OCI-LY7 (cell line): Measurements from ENCODE around the gene RRM2.

Source experiments
- EZH2phosphoT487 ChIP-seq: fragments of 200-600 bp; sonication (generic); IDR thresholded peaks from 2 replicates; pipeline ENCODE4 v1.6.1; 2018; ENCODE audit warnings: low read depth, borderline replicate concordance, mild to moderate bottlenecking, mixed run types, antibody characterized with exemption, low read length, moderate library complexity, mixed read lengths
- TF ChIP-seq, protein P1 (sequence below): fragments of 200-600 bp; sonication (generic); conservative IDR thresholded peaks from 2 replicates; pipeline ENCODE4 v1.5.1; 2014; ENCODE audit warnings: mild to moderate bottlenecking, antibody characterized with exemption, low read length, moderate library complexity, mixed read lengths

DNA sequence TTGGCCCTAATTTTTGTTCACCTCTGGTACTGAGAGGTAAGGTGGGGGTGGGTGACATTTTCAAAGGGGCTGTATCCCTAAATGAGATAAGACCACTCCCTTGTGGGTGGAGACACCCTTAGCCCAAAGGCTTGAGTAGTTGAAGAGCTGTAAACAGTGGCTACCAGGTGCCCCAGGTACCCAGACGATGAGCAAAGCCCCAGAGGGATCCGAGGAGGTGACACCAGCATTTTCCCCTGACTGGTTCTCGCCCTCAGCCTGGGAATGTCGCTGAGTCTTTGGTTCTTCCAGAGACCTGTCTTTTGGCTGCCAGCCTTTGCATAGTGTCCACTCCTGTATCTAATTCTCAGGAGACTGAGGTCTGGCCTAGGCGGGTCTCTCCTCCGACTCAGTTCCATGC is 36.5 kb downstream of the RRM2 start:
- TF ChIP-seq, protein P1, sequence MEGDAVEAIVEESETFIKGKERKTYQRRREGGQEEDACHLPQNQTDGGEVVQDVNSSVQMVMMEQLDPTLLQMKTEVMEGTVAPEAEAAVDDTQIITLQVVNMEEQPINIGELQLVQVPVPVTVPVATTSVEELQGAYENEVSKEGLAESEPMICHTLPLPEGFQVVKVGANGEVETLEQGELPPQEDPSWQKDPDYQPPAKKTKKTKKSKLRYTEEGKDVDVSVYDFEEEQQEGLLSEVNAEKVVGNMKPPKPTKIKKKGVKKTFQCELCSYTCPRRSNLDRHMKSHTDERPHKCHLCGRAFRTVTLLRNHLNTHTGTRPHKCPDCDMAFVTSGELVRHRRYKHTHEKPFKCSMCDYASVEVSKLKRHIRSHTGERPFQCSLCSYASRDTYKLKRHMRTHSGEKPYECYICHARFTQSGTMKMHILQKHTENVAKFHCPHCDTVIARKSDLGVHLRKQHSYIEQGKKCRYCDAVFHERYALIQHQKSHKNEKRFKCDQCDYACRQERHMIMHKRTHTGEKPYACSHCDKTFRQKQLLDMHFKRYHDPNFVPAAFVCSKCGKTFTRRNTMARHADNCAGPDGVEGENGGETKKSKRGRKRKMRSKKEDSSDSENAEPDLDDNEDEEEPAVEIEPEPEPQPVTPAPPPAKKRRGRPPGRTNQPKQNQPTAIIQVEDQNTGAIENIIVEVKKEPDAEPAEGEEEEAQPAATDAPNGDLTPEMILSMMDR, result no peak
- TF ChIP-seq EZH2phosphoT487, result no peak
